Spleen (tissue), 11 donors: ENCODE data around the gene SFPQ. TPM values are rescaled to one million over a fixed set of nuclear protein-coding genes. Genes with fewer than 3 reads are reported as not detected.

Experiments used
- DNase-seq: peaks from one replicate; pipeline ENCODE4 v3.0.0-alpha.2; 2020
- H3K27ac ChIP-seq, 8 donors: fragments of 200-600 bp; sonication (generic) in 7 of 8; 1 replicate in 4 of 8; 2 replicates in 4 of 8; pipeline versions ENCODE4 v1.5.0 to v1.8.0; 2016 to 2021; ENCODE audit warnings: inconsistent platforms in 4 of 8, mild to moderate bottlenecking in 4 of 8, moderate library complexity in 1 of 8
- H3K27me3 ChIP-seq, 7 donors: fragments of 200-600 bp; sonication (generic) in 6 of 7; replicated peaks in 1 of 7; 1 replicate in 4 of 7; 2 replicates in 3 of 7; pipeline versions ENCODE4 v1.5.0 to v1.8.0; 2016 to 2021; ENCODE audit warnings: inconsistent platforms in 3 of 7, mild to moderate bottlenecking in 1 of 7
- H3K36me3 ChIP-seq, 6 donors: fragments of 200-600 bp; sonication (generic) in 5 of 6; 1 replicate in 4 of 6; 2 replicates in 2 of 6; pipeline versions ENCODE4 v1.5.0 to v1.8.0; 2016 to 2021; ENCODE audit warnings: inconsistent platforms in 2 of 6
- H3K4me1 ChIP-seq, 6 donors: fragments of 200-600 bp; sonication (generic) in 5 of 6; 1 replicate in 3 of 6; 2 replicates in 3 of 6; pipeline versions ENCODE4 v1.5.0 to v1.8.0; 2016 to 2021; ENCODE audit warnings: inconsistent platforms in 3 of 6
- H3K4me3 ChIP-seq, 8 donors: fragments of 200-600 bp; sonication (generic) in 7 of 8; 1 replicate in 4 of 8; 2 replicates in 4 of 8; pipeline versions ENCODE4 v1.5.0 to v1.8.0; 2016 to 2021; ENCODE audit warnings: inconsistent platforms in 4 of 8, mild to moderate bottlenecking in 4 of 8, moderate library complexity in 2 of 8
- H3K9me3 ChIP-seq, 8 donors: fragments of 200-600 bp; sonication (generic) in 7 of 8; 1 replicate in 4 of 8; 2 replicates in 4 of 8; pipeline versions ENCODE4 v1.5.0 to v1.8.0; 2016 to 2021; ENCODE audit warnings: inconsistent platforms in 4 of 8
- CTCF ChIP-seq, 11 experiments: fragments of 200-600 bp in 7 of 11; fragments of 450-650 bp in 4 of 11; sonication (generic) in 4 of 11; IDR thresholded peaks in 8 of 11; conservative IDR thresholded peaks in 3 of 11; 1 replicate in 7 of 11; 2 replicates in 4 of 11; pipeline versions ENCODE4 v1.4.0 to v1.8.0; 2016 to 2021; ENCODE audit warnings: antibody characterized with exemption in 11 of 11, inconsistent platforms in 4 of 11, mild to moderate bottlenecking in 1 of 11
- POLR2A ChIP-seq, 3 donors: fragments of 450-650 bp; IDR thresholded peaks; one replicate each; pipeline ENCODE4 v1.5.1; 2017; ENCODE audit warnings: antibody characterized with exemption in 3 of 3, mild to moderate bottlenecking in 1 of 3
- POLR2AphosphoS5 ChIP-seq, 3 donors: sonication (generic); formaldehyde crosslinking; IDR thresholded peaks; one replicate each; pipeline ENCODE4 v1.5.1; 2017; ENCODE audit warnings: antibody characterized with exemption in 3 of 3
- WGBS, 5 donors: extraction: QIAGEN DNeasy Blood & Tissue Kit in 3 of 5; methylation state at CpG; one replicate each; pipeline versions ENCODE4 v1.1.5 to v1.1.7; 2013 to 2018; 5-methylcytosine and 5-hydroxymethylcytosine counted together
- intact Hi-C: fragments of 100-400 bp; cut with DNase I; formaldehyde crosslinking; loops from one replicate; pipeline ENCODE4 v1.15.0; 2023; ENCODE audit warnings: low total_unique reads
- polyA plus RNA-seq, 3 donors: library from polyadenylated mRNA; stranded (reverse); fragments of 200-250 nt; gene quantifications; one replicate each; pipeline ENCODE4 v1.2.1, GENCODE V29; 2013
- total RNA-seq, 7 donors: library from RNA; depleted of rRNA in 3 of 7; stranded (reverse); fragments of >200 nt in 3 of 7; fragmentation: NEBNext Ultra II Directional in 4 of 7; extraction: Animal tissue kit (Norgen Biotek cat#: 25700) in 4 of 7; gene quantifications; one replicate each; pipeline versions ENCODE4 v1.1.0 to v1.2.1, GENCODE V29; 2016 to 2021
- donor health status: healthy with polysubstance abuse.
- donor health status: DM: no; HTN: no; CAD: no; lungs with moderate emphysema.
- donor health status: DM: no; HTN: no; CAD: no.
- donor health status: Bipolar disorder and iron deficiency.
- donor health status: healthy.
- donor health status: DM: no; HTN: no; CAD: no.
- donor health status: DM: yes; HTN: yes; CAD: no.

Gene SFPQ
- total and polyA plus RNA-seq, 10 donors: 171 to 292 (median 247) TPM

DNA sequence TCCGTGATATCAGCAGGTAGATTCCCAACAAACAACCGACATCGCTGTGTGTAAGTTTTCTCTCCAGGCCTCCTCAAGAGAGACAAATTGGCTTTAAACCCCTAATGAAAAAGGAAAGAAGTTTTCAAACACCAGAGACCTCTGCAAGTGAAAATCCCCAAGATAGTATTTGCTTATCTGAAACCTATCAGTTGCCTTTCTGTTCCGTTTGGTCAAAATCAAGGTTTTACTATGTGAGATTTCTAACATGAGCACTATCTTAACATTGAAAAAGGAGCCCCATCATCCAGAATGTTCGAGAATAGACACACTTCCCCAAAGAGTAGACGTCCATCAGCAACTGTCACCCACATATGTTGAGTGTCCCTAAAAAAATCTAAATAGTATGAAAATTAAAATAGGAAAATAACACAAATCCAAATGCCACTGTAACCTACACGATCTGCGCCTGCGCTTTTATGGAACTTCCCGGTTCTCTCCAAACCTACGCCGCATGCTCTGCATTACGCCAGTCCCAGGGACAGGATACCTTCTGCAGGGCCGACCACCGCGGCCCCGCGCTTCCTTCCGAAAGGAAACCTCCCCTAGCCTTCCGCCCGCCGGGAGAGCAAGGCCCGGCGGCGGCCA, 1.4 kb downstream of the SFPQ start:
- H3K9me3 ChIP-seq: no peaks in the 10 kb centered on the region
- DNase-seq: no peak
- peaks cover 3 to 50% (median 46%) of the 10 kb centered on the region in 6 donors for H3K36me3 ChIP-seq
- peak in 1 of 3 donors; percentile 78 for TF ChIP-seq POLR2AphosphoS5 (IDR thresholded peaks at IDR 0.05)
- TF ChIP-seq POLR2A (IDR thresholded peaks at IDR 0.05): no peak
- WGBS, 5 donors: 0 to 1% (median 0%) methylated on average over 14 to 25 of the region's 25 CpGs
- intact Hi-C loops: no loop called here
- H3K4me3 ChIP-seq: peak overlapping the region; percentile 64 to 99 (median 94)
- H3K27me3 ChIP-seq: no peaks in the 10 kb centered on the region
- peak overlapping the region; percentile 98 to 100 (median 99) for H3K27ac ChIP-seq
- peaks cover 35 to 60% (median 57%) of the 10 kb centered on the region in 6 donors for H3K4me1 ChIP-seq

DNA sequence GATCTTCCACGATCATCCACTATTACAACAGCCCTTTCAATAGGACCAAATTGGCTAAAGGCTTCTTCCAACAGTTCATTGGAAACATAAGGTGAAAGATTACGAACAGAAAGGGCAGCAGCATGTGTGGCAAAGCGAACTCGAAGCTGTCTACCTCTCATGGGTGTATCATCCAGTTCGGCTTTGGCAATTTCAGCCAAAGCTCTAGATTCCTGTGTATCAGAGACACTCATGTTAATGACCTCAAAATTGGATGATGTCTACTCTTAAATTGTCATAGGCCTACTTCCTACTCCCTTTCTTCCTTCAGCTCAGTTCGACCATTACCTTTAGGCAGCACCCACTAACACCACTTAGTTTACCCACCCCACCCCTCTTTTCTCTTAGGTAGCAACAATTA, 2.2 kb downstream of the SFPQ start:
- intact Hi-C loops: no loop called here

DNA sequence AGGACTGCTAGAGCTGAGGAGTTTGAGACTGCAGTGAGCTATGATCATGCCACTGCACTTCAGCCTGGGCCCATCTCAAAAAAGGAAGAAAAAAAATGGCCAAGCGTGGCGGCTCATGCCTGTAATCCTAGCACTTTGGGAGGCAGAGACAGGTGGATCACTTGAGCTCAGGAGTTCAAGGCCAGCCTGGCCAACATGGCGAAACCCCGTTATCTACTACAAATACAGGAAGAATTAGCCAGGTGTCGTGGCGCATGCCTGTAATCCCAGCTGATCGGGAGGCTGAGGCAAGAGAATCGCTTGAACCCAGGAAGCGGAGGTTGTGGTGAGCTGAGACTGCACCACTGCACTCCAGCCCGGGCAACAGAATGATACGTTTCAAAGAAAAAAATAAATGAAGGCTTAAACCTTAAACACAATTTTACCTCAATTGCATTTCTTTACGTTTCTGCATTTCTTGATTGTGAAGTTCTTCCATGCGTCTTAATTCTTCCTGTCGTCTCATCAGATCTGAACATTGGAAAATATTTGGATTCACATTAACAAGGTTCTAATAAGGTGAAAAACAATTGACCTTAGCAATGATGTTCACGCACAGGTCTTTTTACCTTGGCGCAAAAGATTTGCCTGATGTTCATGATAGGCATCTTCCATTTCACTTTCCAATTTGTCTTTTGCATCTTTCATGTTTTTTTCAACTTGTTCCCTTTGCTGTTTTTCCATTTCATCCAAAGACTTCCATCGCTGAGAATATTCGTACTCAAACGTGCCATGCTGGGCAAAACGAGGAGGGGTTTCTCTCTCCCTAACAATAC, 4.2 kb downstream of the SFPQ start:
- H3K27me3 ChIP-seq: no peaks in the 10 kb centered on the region
- peak overlapping the region in 1 of 8 donors; percentile 98 for H3K27ac ChIP-seq
- 65 to 79% (median 70%) methylated on average over 20 of the region's 20 CpGs for WGBS, 5 donors
- no peak for DNase-seq
- peaks cover 41 to 85% (median 80%) of the 10 kb centered on the region in 6 donors for H3K4me1 ChIP-seq
- peak overlapping the region in 2 of 8 donors; percentile 94 to 99 for H3K4me3 ChIP-seq
- H3K36me3 ChIP-seq: peaks cover 5 to 78% (median 73%) of the 10 kb centered on the region in 6 donors
- TF ChIP-seq POLR2A (IDR thresholded peaks at IDR 0.05): no peak
- no peak for TF ChIP-seq CTCF (IDR thresholded peaks at IDR 0.05 in 8 of 11, conservative IDR thresholded peaks at IDR 0.05 in 3 of 11)
- peak; percentile 11 to 42 (median 29) for TF ChIP-seq POLR2AphosphoS5 (IDR thresholded peaks at IDR 0.05)
- intact Hi-C loops: loop anchor here (10.0 kb wide), 1 partner anchor 174 kb away; no protein-coding TSS in a partner anchor
- no peaks in the 10 kb centered on the region for H3K9me3 ChIP-seq

More for the DNA sequence above, 2.2 kb downstream of the SFPQ start:
- H3K4me1 ChIP-seq: peaks cover 37 to 67% (median 65%) of the 10 kb centered on the region in 6 donors
- H3K4me3 ChIP-seq: peak overlapping the region; percentile 64 to 99 (median 94)
- no peak for DNase-seq
- H3K9me3 ChIP-seq: no peaks in the 10 kb centered on the region
- no peaks in the 10 kb centered on the region for H3K27me3 ChIP-seq
- peaks cover 3 to 58% (median 54%) of the 10 kb centered on the region in 6 donors for H3K36me3 ChIP-seq
- 8 to 16% (median 13%) methylated on average over 6 of the region's 6 CpGs for WGBS, 5 donors
- TF ChIP-seq CTCF (IDR thresholded peaks at IDR 0.05 in 8 of 11, conservative IDR thresholded peaks at IDR 0.05 in 3 of 11): no peak
- no peak for TF ChIP-seq POLR2A (IDR thresholded peaks at IDR 0.05)
- no peak for TF ChIP-seq POLR2AphosphoS5 (IDR thresholded peaks at IDR 0.05)
- peak overlapping the region in 7 of 8 donors; percentile 39 to 100 (median 99) for H3K27ac ChIP-seq

GRCh38 chr1:35187816-35188342, 5.1 kb downstream of the SFPQ start:
- whole genome bisulfite sequencing, 5 donors: 62 to 80% (median 65%) methylated on average over 7 of the region's 7 CpGs
- Histone ChIP-seq H3K4me3 (no peak overlapping the region), H3K36me3 (peaks cover 5 to 87% (median 82%) of the 10 kb centered on the region in 6 donors), H3K4me1 (peaks cover 38 to 87% (median 83%) of the 10 kb centered on the region in 6 donors), H3K27ac (no peak overlapping the region), H3K27me3 (no peaks in the 10 kb centered on the region), H3K9me3 (no peaks in the 10 kb centered on the region)
- intact Hi-C loops: loop anchor here (10.0 kb wide), 1 partner anchor 173 kb away; no protein-coding TSS in a partner anchor
- no peak for TF ChIP-seq POLR2AphosphoS5 (IDR thresholded peaks at IDR 0.05)
- TF ChIP-seq CTCF (IDR thresholded peaks at IDR 0.05 in 8 of 11, conservative IDR thresholded peaks at IDR 0.05 in 3 of 11): no peak
- TF ChIP-seq POLR2A (IDR thresholded peaks at IDR 0.05): no peak
- no peak for DNase-seq
